ENCODE measurements around the gene F5.

- TF ChIP-seq POLR2A (IDR thresholded peaks at IDR 0.05; ENCODE audit: low read length) (no peak), GATA1 (IDR thresholded peaks at IDR 0.05; ENCODE audit: low read depth, low read length) (no peak)
These were observed 23.2 kb downstream of the F5 start for GRCh38 chr1:169563019-169563615.
